ENCODE data around the gene KLB.

- no peak for TF ChIP-seq CTCF (IDR thresholded peaks at IDR 0.05)
- TF ChIP-seq POLR2A (IDR thresholded peaks at IDR 0.05): no peak
Measured at GRCh38 chr4:39464886-39465501, 58.3 kb downstream of the KLB start.

Data from Peyer's patch (tissue), 4 donors.